Activated CD4-positive, alpha-beta memory T cell treated with anti-CD3 and anti-CD28 coated beads, Interleukin-2, amount 10 ng/mL, durations not matched to agents 7 days and 5 days (primary cell): ENCODE results near the gene YKT6. TPM values are rescaled to one million over a fixed set of nuclear protein-coding genes. Genes with fewer than 3 reads are reported as not detected.
A peak's percentile ranks its signal among the peaks of the same experiment; 100 is the strongest.
"Not testable (repeated sequence)": the region's sequence is repeated elsewhere in the genome, so short reads cannot be mapped to it uniquely, and the experiment has no call there.

Experiments used
- CTCF ChIA-PET: fragments of 350-600 bp; sonication (Branson Sonifier 250); formaldehyde crosslinking; loops from one replicate; lab custom pipeline; 2021; ENCODE audit warnings: antibody characterized with exemption, inconsistent platforms; lab: Charles Lee
- POLR2A ChIA-PET: fragments of 350-600 bp; sonication (Branson Sonifier 250); formaldehyde crosslinking; loops from one replicate; lab custom pipeline; 2021; ENCODE audit warnings: antibody characterized with exemption; lab: Charles Lee
- DNase-seq: peaks from one replicate; pipeline ENCODE4 v3.0.0-alpha.2; 2020
- H3K27ac Mint-ChIP-seq: one replicate; pipeline ENCODE4 v1.8.0; 2021; ENCODE audit warnings: mild to moderate bottlenecking, mixed read lengths
- H3K27me3 Mint-ChIP-seq: one replicate; pipeline ENCODE4 v1.8.0; 2021; ENCODE audit warnings: mixed read lengths
- H3K36me3 Mint-ChIP-seq: one replicate; pipeline ENCODE4 v1.8.0; 2021; ENCODE audit warnings: low read depth, mixed read lengths
- H3K4me1 Mint-ChIP-seq: one replicate; pipeline ENCODE4 v1.8.0; 2021; ENCODE audit warnings: mixed read lengths
- H3K4me3 Mint-ChIP-seq: one replicate; pipeline ENCODE4 v1.8.0; 2021; ENCODE audit warnings: mild to moderate bottlenecking, mixed read lengths
- H3K9me3 Mint-ChIP-seq: one replicate; pipeline ENCODE4 v1.8.0; 2021; ENCODE audit warnings: mixed read lengths
- total RNA-seq, 2 experiments: library from RNA; stranded (reverse); gene quantifications; one replicate each; pipeline ENCODE4 v1.2.3, GENCODE V29; 2021

YKT6 gene
- total RNA-seq, 2 experiments from 2014 or later: 59.1 to 60.9 TPM

DNA sequence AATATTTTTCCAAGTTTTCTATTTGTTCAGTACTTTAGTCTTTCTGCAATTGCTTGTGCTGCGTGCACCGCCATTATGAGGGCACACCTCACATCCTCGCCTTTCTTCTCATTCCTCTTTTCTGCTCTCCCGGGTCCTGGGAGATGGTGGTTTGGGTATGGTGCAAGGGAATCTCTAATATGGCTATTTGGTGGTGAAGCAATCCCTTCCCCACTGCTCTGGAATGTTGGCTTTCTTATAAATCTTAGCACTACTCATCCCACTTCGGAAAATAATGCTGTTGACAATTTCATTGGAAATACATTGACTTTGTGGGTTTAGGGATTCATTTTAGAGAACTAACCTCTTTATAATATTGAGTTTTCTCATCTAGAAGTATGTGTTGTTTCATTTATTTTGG, 9.6 kb upstream of the YKT6 start:
- ChIA-PET POLR2A (no interaction called here), CTCF (no interaction called here)
- H3K36me3 Mint-ChIP-seq: no peaks in the 10 kb centered on the region
- peaks cover 4% of the 10 kb centered on the region for H3K4me1 Mint-ChIP-seq
- H3K9me3 Mint-ChIP-seq: no peaks in the 10 kb centered on the region
- no peak for DNase-seq
- H3K27me3 Mint-ChIP-seq: peaks cover 11% of the 10 kb centered on the region
- H3K27ac Mint-ChIP-seq: no peak overlapping the region
- no peak overlapping the region for H3K4me3 Mint-ChIP-seq

DNA sequence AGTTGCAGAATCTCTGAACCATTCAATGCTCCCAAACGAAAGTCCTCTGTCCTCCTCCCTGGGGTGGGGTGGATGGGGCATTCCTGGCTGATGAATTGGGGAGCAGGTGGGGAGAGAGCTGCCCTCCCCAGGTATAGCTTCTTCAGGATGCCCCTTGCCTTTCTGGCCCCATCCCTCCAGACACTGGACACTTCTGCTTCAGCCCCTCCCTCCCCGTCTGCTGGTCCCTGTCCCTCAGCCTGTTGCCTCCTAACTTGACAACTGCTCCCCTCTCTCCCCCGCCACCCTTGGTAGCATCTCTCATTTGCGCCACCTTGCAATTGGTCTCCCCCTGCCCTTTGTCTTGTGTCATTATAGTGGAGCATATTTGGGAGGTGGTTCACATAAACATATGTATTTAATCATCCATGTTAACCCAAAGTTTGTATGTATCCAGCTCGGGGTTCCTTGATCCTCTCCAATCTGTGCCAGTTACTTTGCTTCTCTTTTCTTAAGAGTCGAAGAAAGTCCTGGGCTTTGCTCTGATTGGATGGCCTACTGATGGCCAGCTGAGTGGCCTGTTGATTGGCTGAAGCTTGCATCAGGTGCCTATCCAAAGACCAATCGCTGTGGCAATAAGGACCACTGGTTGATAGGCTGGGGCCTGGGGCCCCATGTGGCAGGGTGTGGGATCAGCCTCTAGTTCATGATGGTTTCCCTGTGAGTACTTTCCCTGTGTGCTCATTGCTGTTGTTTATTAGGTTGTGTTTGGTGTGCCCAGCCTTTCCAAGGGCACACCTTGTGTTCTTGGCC, 7.6 kb upstream of the YKT6 start:
- no peak overlapping the region for H3K4me3 Mint-ChIP-seq
- H3K4me1 Mint-ChIP-seq: peaks cover 8% of the 10 kb centered on the region
- peaks cover 17% of the 10 kb centered on the region for H3K27me3 Mint-ChIP-seq
- ChIA-PET POLR2A (no interaction called here), CTCF (no interaction called here)
- no peaks in the 10 kb centered on the region for H3K36me3 Mint-ChIP-seq
- no peaks in the 10 kb centered on the region for H3K9me3 Mint-ChIP-seq
- H3K27ac Mint-ChIP-seq: no peak overlapping the region
- DNase-seq: no peak

DNA sequence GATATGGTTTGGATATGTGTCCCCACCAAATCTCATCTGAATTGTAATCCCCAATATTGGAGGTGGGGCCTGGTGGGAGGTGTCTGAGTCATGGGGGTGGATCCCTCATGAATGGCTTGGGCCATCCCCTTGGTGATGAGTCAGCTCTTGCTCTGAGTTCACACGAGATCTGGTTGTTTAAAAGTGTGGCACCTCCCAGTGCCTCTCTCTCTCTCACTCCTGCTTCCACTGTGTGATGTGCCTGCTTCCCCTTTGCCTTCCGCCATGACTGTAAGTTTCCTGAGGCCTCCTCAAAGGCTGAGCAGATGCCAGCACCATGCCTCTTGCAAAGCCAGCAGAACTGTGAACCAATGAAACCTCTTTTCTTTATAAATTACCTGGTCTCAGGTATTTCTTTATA, 6.7 kb upstream of the YKT6 start:
- DNase-seq: no peak
- no peaks in the 10 kb centered on the region for H3K36me3 Mint-ChIP-seq
- peaks cover 8% of the 10 kb centered on the region for H3K4me1 Mint-ChIP-seq
- peaks cover 17% of the 10 kb centered on the region for H3K27me3 Mint-ChIP-seq
- ChIA-PET POLR2A (no interaction called here), CTCF (no interaction called here)
- no peak overlapping the region for H3K4me3 Mint-ChIP-seq
- H3K9me3 Mint-ChIP-seq: no peaks in the 10 kb centered on the region
- no peak overlapping the region for H3K27ac Mint-ChIP-seq

DNA sequence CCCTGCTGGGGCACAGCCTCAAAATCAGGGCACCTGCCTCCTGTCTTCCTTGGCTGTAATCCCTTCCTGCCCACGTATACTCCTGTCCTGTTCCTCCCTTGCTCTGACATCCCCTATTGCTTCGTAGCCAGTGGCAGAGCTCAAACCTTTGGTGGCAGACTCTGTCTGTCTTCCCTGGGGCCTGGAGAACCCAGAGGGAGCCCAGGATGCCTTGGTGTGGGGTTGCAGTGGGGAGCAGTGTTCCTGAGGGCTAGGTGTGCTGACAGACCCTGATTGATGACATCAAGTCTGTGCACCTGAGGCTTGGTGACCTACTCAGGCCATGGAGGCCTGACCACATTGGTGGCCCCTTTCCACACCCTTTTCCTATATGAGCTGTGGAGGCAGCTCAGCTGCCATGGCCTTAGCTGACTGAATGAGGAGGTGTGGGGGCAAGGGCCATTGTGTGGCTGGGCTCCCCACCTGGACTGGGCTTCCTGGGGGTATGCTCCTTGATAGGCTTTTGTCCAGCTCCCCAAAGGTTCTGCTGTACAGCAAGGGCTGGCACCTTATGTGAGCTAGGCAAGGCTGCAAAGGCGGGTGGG, 6.1 kb upstream of the YKT6 start:
- Mint-ChIP-seq H3K4me3 (no peak overlapping the region), H3K4me1 (peaks cover 8% of the 10 kb centered on the region), H3K36me3 (no peaks in the 10 kb centered on the region), H3K27me3 (peaks cover 17% of the 10 kb centered on the region), H3K9me3 (no peaks in the 10 kb centered on the region), H3K27ac (no peak overlapping the region)
- DNase-seq: no peak
- ChIA-PET POLR2A (no interaction called here), CTCF (no interaction called here)

DNA sequence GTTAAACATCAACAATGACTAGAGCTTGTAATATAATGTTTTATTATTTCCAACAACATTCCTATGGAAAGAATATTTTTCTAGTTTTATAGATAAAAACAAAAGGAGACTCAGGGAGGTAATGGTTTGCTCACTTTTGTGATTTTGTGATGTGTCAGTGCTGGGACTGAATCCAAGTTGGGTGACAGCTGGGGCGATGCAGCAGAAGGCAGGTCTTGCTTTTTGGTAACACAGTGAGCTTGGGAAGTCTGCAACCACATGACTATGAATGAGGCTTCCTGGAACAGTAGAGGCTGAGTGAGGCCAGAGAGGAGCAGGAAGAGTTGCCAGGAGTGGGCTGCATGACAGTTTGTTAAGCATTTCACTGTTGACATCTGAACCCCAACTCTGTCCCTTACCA, 4.9 kb upstream of the YKT6 start:
- no peaks in the 10 kb centered on the region for H3K36me3 Mint-ChIP-seq
- CTCF ChIA-PET: interaction anchor here (1.0 to 1.9 kb wide), 2 partner anchors 12 to 68 kb away, joined by 3 to 4 read pairs; no protein-coding TSS in a partner anchor
- peaks cover 12% of the 10 kb centered on the region for H3K4me1 Mint-ChIP-seq
- no peaks in the 10 kb centered on the region for H3K9me3 Mint-ChIP-seq
- H3K27ac Mint-ChIP-seq: no peak overlapping the region
- peaks cover 14% of the 10 kb centered on the region for H3K27me3 Mint-ChIP-seq
- POLR2A ChIA-PET: interaction anchor here (0.6 kb wide), 1 partner anchor 573 kb away, joined by 3 read pairs; no protein-coding TSS in a partner anchor
- H3K4me3 Mint-ChIP-seq: no peak overlapping the region
- no peak for DNase-seq

DNA sequence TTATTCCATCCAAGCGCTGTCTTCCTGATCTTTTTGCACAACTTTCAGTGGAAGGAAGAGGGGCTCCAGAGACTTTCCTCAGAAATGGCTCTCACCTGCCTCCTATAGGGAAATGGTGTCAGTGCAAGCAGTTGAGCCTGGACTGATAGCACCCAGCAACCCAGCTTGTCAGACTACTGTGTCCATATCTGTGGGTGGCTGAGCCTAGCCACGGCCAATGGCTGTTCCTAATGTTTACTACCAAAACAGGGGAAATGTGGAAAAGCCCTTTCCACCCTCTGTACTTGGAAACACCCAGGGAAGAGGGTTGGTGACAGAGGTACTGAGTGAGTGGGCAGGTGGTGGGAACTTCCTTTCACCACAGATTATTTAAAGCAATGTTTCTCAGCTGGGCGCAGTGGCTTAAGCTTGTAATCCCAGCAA, 4.3 kb upstream of the YKT6 start:
- H3K9me3 Mint-ChIP-seq: no peaks in the 10 kb centered on the region
- no peak overlapping the region for H3K4me3 Mint-ChIP-seq
- H3K27me3 Mint-ChIP-seq: peaks cover 12% of the 10 kb centered on the region
- no peaks in the 10 kb centered on the region for H3K36me3 Mint-ChIP-seq
- ChIA-PET CTCF (interaction anchor here (1.1 to 1.9 kb wide), 4 partner anchors 10 to 74 kb away, joined by 3 to 4 read pairs (median 4); partner anchors contain the start of gene POLD2), POLR2A (interaction anchor here (0.6 kb wide), 1 partner anchor 572 kb away, joined by 3 read pairs; no protein-coding TSS in a partner anchor)
- peak; percentile 28 for DNase-seq
- H3K27ac Mint-ChIP-seq: no peak overlapping the region
- peaks cover 13% of the 10 kb centered on the region for H3K4me1 Mint-ChIP-seq

DNA sequence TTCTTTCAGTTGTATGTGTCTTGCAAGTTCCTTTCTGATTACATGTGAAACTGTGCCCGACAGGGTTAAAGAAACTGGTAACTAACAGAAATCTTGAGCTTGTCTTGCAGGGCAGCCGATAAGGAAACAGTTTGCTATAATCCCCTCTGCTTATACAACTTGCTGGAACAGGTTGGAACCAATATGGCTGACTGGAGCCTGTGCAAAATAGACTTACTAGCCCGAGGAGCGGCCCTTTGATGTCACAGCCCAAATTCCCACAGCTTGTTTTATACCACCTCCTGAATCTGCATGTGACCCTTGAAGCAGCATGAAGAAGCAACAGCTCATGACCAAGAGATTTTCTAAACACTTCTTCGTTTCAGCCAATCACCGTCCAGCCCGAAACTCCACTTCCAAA, 3.3 kb upstream of the YKT6 start:
- peaks cover 23% of the 10 kb centered on the region for H3K4me1 Mint-ChIP-seq
- H3K4me3 Mint-ChIP-seq: no peak overlapping the region
- no peak overlapping the region for H3K27ac Mint-ChIP-seq
- H3K27me3 Mint-ChIP-seq: peaks cover 10% of the 10 kb centered on the region
- DNase-seq: no peak
- no peaks in the 10 kb centered on the region for H3K9me3 Mint-ChIP-seq
- no peaks in the 10 kb centered on the region for H3K36me3 Mint-ChIP-seq
- CTCF ChIA-PET: interaction anchor here (0.7 to 1.9 kb wide), 5 partner anchors 9 to 116 kb away, joined by 3 to 4 read pairs (median 4); partner anchors contain the start of gene POLD2
- POLR2A ChIA-PET: interaction anchor here (0.9 kb wide), 1 partner anchor 75 kb away, joined by 3 read pairs; no protein-coding TSS in a partner anchor

DNA sequence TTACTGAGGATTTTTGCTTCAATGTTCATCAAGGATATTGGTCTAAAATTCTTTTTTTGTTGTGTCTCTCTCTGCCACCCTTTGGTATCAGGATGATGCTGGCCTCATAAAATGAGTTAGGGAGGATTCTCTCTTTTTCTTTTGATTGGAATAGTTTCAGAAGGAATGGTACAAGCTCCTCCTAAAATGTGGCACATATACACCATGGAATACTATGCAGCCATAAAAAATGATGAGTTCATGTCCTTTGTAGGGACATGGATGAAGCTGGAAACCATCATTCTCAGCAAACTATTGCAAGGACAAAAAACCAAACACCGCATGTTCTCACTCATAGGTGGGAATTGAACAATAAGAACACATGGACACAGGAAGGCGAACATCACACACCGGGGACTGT, 615 bp upstream of the YKT6 start:
- H3K36me3 Mint-ChIP-seq: peaks cover 13% of the 10 kb centered on the region
- not testable (repeated sequence) for H3K27me3 Mint-ChIP-seq, H3K27ac Mint-ChIP-seq, H3K9me3 Mint-ChIP-seq, DNase-seq
- ChIA-PET POLR2A (interaction anchor here (0.9 to 1.7 kb wide), 3 partner anchors 13 to 119 kb away, joined by 3 to 6 read pairs (median 5); no protein-coding TSS in a partner anchor), CTCF (interaction anchor here (1.0 to 1.1 kb wide), 3 partner anchors 41 to 291 kb away, joined by 3 to 4 read pairs (median 3); no protein-coding TSS in a partner anchor)
- H3K4me3 Mint-ChIP-seq: peak overlapping the region; percentile 41
- H3K4me1 Mint-ChIP-seq: peaks cover 38% of the 10 kb centered on the region

DNA sequence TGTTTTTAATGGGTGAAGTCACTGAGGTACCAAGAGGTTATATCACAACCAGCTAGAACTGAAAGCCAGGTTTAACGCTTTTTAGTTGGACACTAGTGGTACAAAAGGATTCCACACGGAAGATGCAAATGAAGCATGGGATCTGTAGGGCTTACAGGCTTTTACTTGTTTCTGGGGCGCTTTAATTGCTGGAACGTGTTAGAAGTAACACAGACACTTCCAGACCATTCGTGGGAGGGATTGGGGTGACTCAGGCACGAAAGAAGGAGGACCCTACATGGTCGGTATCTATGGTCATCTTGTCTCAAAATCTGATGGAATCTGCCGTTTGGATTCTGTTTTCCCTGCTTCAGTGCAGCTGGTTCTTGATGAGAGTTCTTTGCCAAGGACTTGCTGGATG, 1.0 kb downstream of the YKT6 start:
- H3K4me1 Mint-ChIP-seq: peaks cover 30% of the 10 kb centered on the region
- H3K27ac Mint-ChIP-seq: no peak overlapping the region
- ChIA-PET CTCF (interaction anchor here (1.0 to 1.4 kb wide), 5 partner anchors 8 to 182 kb away, joined by 3 to 8 read pairs (median 4); no protein-coding TSS in a partner anchor), POLR2A (interaction anchor here (0.8 to 1.7 kb wide), 7 partner anchors 13 to 288 kb away, joined by 3 to 6 read pairs (median 4); partner anchors contain the start of genes DBNL, NUDCD3 and POLD2)
- H3K9me3 Mint-ChIP-seq: no peaks in the 10 kb centered on the region
- DNase-seq: no peak
- H3K36me3 Mint-ChIP-seq: peaks cover 23% of the 10 kb centered on the region
- peak overlapping the region; percentile 84 for H3K4me3 Mint-ChIP-seq
- peaks cover 4% of the 10 kb centered on the region for H3K27me3 Mint-ChIP-seq

DNA sequence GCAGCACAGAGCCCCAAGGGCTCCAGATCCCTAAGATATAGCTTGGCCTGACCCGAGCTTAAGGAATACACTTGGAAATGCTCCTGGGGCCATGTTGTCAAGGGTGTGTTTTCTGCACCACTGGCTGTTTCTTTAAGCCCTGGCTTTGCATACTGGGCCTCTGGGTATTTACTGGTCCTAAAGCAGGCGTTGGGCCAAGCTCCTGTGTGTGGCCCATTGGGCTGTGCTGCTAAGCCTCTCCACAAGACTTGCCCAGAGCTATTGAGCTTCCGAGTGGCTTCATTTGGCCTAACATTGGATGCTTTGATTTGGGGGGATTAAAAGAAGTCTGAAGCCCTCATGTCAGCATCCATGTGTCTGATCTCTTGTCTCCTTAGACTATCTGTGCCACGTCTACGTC, 5.2 kb downstream of the YKT6 start:
- Mint-ChIP-seq H3K4me1 (peaks cover 26% of the 10 kb centered on the region), H3K36me3 (peaks cover 51% of the 10 kb centered on the region), H3K27me3 (no peaks in the 10 kb centered on the region), H3K9me3 (no peaks in the 10 kb centered on the region), H3K4me3 (no peak overlapping the region), H3K27ac (no peak overlapping the region)
- DNase-seq: no peak
- POLR2A ChIA-PET: interaction anchor here (1.2 kb wide), 1 partner anchor 52 kb away, joined by 4 read pairs; no protein-coding TSS in a partner anchor
- CTCF ChIA-PET: interaction anchor here (1.4 kb wide), 1 partner anchor 9 kb away, joined by 4 read pairs; no protein-coding TSS in a partner anchor

DNA sequence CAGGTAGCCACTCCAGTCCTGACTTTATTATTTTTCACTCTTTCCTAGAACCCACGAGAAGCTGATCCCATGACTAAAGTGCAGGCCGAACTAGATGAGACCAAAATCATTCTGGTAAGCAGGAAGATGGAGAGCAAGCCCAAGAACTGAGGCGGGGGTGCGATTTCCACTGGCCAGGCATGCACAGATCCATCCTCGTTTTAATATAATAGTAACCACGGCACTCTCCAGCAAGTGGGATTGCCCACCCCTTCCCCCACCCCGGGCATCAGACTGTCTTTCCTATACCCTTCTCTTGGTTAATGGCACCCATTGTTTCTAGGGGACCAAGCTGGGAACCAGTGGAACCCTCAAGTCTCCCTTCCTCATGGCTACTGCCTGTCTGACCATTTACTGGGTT, 7.3 kb downstream of the YKT6 start:
- Mint-ChIP-seq H3K27ac (no peak overlapping the region), H3K27me3 (no peaks in the 10 kb centered on the region), H3K4me1 (peaks cover 11% of the 10 kb centered on the region), H3K36me3 (peaks cover 66% of the 10 kb centered on the region), H3K4me3 (no peak overlapping the region), H3K9me3 (no peaks in the 10 kb centered on the region)
- ChIA-PET CTCF (interaction anchor here (0.9 kb wide), 1 partner anchor 12 kb away, joined by 4 read pairs; no protein-coding TSS in a partner anchor), POLR2A (no interaction called here)
- no peak for DNase-seq

DNA sequence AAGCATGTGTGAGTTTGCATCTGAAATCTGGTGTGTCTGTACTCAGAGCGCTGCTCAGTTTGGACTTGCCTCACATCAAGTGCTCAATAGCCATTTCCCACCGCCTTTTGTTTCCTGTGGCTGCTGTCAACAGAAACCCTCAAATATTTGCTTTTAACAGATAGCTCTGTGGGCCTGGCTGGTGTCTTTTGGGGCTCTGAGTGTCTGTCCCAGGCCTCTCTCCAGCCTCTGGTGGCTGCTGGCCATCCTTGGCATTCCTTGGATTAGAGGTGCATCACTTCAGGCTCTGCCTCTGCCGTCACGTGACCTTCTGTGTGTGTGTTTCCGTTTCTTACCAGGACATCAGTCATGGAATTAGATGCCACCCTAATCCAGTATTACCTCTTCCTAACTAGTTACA, 9.3 kb downstream of the YKT6 start:
- peaks cover 54% of the 10 kb centered on the region for H3K36me3 Mint-ChIP-seq
- POLR2A ChIA-PET: no interaction called here
- no peaks in the 10 kb centered on the region for H3K4me1 Mint-ChIP-seq
- no peaks in the 10 kb centered on the region for H3K27me3 Mint-ChIP-seq
- H3K4me3 Mint-ChIP-seq: no peak overlapping the region
- no peak for DNase-seq
- CTCF ChIA-PET: interaction anchor here (1.3 kb wide), 1 partner anchor 9 kb away, joined by 4 read pairs; the partner anchor contains the start of gene YKT6
- H3K9me3 Mint-ChIP-seq: no peaks in the 10 kb centered on the region
- no peak overlapping the region for H3K27ac Mint-ChIP-seq
